HG02798 (cell line): Measurements from ENCODE around the gene RCBTB2.

Source experiments
- ATAC-seq: cut with Tn5 transposase; IDR thresholded peaks from one replicate; pipeline ENCODE4 v1.9.1; 2021; ENCODE audit warnings: mild to moderate bottlenecking; ENCODE audit not compliant: unreplicated experiment, poor library complexity

The RCBTB2 gene

GRCh38 chr13:48496271-48497161 lies 36.4 kb downstream of the RCBTB2 start:
- ATAC-seq: no peak

- no peak for ATAC-seq
Measured at GRCh38 chr13:48494874-48495273, 38.0 kb downstream of the RCBTB2 start.

- ATAC-seq: no peak
Measured at GRCh38 chr13:48493851-48494250, 39.0 kb downstream of the RCBTB2 start.

- no peak for ATAC-seq
Measured at GRCh38 chr13:48493066-48493765, 39.7 kb downstream of the RCBTB2 start.

- peak; percentile 79 for ATAC-seq
Measured at GRCh38 chr13:48492470-48493065, 40.3 kb downstream of the RCBTB2 start.

GRCh38 chr13:48492096-48492440 lies 40.8 kb downstream of the RCBTB2 start:
- peak; percentile 57 for ATAC-seq

- ATAC-seq: no peak
Measured at GRCh38 chr13:48491423-48492095, 41.3 kb downstream of the RCBTB2 start.

- ATAC-seq: no peak
Measured at GRCh38 chr13:48490241-48490640, 42.6 kb downstream of the RCBTB2 start.

GRCh38 chr13:48489666-48490065 lies 43.2 kb downstream of the RCBTB2 start:
- no peak for ATAC-seq

- no peak for ATAC-seq
Measured at GRCh38 chr13:48488995-48489394, 43.9 kb downstream of the RCBTB2 start.

GRCh38 chr13:48487968-48488367 lies 44.9 kb downstream of the RCBTB2 start:
- no peak for ATAC-seq

- ATAC-seq: no peak
Measured at GRCh38 chr13:48486836-48487235, 46.0 kb downstream of the RCBTB2 start.

- no peak for ATAC-seq
Measured at GRCh38 chr13:48486362-48486761, 46.5 kb downstream of the RCBTB2 start.

GRCh38 chr13:48485432-48485831 lies 47.4 kb downstream of the RCBTB2 start:
- no peak for ATAC-seq

- ATAC-seq: no peak
Measured at GRCh38 chr13:48483575-48483974, 49.3 kb downstream of the RCBTB2 start.

GRCh38 chr13:48478391-48478790 lies 54.5 kb downstream of the RCBTB2 start:
- ATAC-seq: no peak

- ATAC-seq: no peak
Measured at GRCh38 chr13:48477191-48477855, 55.6 kb downstream of the RCBTB2 start.

GRCh38 chr13:48476686-48477085 lies 56.2 kb downstream of the RCBTB2 start:
- no peak for ATAC-seq

- no peak for ATAC-seq
Measured at GRCh38 chr13:48476215-48476614, 56.7 kb downstream of the RCBTB2 start.

- no peak for ATAC-seq
Measured at GRCh38 chr13:48475230-48475629, 57.6 kb downstream of the RCBTB2 start.
